ENCODE data around the gene INF2. TPM values are rescaled to one million over a fixed set of nuclear protein-coding genes. Genes with fewer than 3 reads are reported as not detected.
A peak's percentile ranks its signal among the peaks of the same experiment; 100 is the strongest.

The INF2 gene
- total and polyA plus RNA-seq, 4 donors: 13.1 to 51.6 (median 25.5) TPM

DNA sequence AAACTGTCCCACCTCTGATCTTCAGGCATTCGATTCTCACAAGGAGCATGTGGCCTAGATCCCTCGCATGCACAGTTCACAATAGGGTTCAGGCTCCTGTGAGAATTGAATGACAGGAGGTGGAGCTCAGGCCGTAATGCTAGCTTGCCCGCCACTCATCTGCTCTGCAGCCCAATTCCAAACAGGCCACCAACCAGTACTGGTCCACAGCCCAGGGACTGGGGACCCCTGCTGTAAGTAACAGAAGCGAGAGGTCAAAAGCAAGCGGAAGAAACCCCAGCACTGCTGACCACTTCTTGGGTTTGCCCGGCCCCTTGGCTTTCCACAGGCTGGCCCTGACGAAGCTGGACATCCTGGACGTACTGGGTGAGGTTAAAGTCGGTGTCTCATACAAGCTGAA is 55.1 kb downstream of the INF2 start:
- DNase-seq (ENCODE audit: low spot score): no peak
- TF ChIP-seq NR2F2 (IDR thresholded peaks at IDR 0.05) (no peak), GABPA (IDR thresholded peaks at IDR 0.05 in 1 of 2, conservative IDR thresholded peaks at IDR 0.05 in 1 of 2) (no peak), HNF4G (IDR thresholded peaks at IDR 0.05) (no peak), FOXA1 (IDR thresholded peaks at IDR 0.05) (no peak), FOXA2 (IDR thresholded peaks at IDR 0.05) (no peak), HNF4A (conservative IDR thresholded peaks at IDR 0.05) (no peak), RAD21 (IDR thresholded peaks at IDR 0.05) (no peak), EGR1 (IDR thresholded peaks at IDR 0.05; ENCODE audit: low read depth in 2 of 2) (no peak), ZBTB33 (IDR thresholded peaks at IDR 0.05) (no peak), RXRA (IDR thresholded peaks at IDR 0.05) (no peak), JUND (IDR thresholded peaks at IDR 0.05) (no peak), YY1 (IDR thresholded peaks at IDR 0.05) (no peak), SP1 (IDR thresholded peaks at IDR 0.05) (no peak)
- TF ChIP-seq, protein P1, sequence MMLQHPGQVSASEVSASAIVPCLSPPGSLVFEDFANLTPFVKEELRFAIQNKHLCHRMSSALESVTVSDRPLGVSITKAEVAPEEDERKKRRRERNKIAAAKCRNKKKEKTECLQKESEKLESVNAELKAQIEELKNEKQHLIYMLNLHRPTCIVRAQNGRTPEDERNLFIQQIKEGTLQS (IDR thresholded peaks at IDR 0.05): no peak
- TF ChIP-seq, protein P2, sequence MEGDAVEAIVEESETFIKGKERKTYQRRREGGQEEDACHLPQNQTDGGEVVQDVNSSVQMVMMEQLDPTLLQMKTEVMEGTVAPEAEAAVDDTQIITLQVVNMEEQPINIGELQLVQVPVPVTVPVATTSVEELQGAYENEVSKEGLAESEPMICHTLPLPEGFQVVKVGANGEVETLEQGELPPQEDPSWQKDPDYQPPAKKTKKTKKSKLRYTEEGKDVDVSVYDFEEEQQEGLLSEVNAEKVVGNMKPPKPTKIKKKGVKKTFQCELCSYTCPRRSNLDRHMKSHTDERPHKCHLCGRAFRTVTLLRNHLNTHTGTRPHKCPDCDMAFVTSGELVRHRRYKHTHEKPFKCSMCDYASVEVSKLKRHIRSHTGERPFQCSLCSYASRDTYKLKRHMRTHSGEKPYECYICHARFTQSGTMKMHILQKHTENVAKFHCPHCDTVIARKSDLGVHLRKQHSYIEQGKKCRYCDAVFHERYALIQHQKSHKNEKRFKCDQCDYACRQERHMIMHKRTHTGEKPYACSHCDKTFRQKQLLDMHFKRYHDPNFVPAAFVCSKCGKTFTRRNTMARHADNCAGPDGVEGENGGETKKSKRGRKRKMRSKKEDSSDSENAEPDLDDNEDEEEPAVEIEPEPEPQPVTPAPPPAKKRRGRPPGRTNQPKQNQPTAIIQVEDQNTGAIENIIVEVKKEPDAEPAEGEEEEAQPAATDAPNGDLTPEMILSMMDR (IDR thresholded peaks at IDR 0.05; ENCODE audit: low read depth, low read length, missing input control): no peak
- H3K9ac ChIP-seq (ENCODE audit: low read depth in 1 of 2, low read length in 2 of 2): no peak overlapping the region
- H3K9me3 ChIP-seq (ENCODE audit: control insufficient read depth in 4 of 4, low read length in 3 of 4): no peaks in the 10 kb centered on the region
- no peak overlapping the region for H3K27ac ChIP-seq (ENCODE audit: low read depth in 1 of 2, low read length in 2 of 2)
- peaks cover 0 to 38% (median 19%) of the 10 kb centered on the region in 4 donors for H3K36me3 ChIP-seq (ENCODE audit: control insufficient read depth in 4 of 4, insufficient read depth in 3 of 4, low read depth in 1 of 4, low read length in 3 of 4)
- H3K4me1 ChIP-seq (ENCODE audit: control insufficient read depth in 4 of 4, insufficient read depth in 4 of 4, low read length in 3 of 4): peaks cover 7 to 34% (median 26%) of the 10 kb centered on the region in 4 donors
- no peaks in the 10 kb centered on the region for H3K27me3 ChIP-seq (ENCODE audit: control insufficient read depth in 4 of 4, insufficient read depth in 4 of 4, low read length in 3 of 4)
- WGBS: 95% methylated on average over 10 of the region's 10 CpGs
- no peak overlapping the region for H3K4me3 ChIP-seq (ENCODE audit: low read depth in 1 of 3, low read length in 3 of 3)

DNA sequence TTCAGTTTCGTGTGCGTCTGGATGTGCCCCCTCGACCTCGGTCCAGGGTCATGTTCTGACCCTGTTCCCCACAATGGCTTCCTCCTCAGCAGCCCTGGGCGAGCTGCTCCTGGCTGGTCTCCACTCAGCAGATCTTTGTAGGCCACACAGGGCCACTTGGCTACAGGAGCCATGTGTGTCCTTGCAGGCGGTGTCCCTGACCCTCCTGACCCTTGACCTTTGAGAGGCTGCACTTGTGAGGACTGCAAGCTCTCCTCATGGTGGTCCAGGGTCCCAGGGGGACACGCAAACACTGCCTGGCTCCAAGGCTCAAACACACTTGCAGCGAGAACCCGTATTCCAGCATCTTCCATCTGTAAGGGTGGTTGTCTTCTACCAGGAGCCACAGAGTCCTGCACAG is 56.0 kb downstream of the INF2 start:
- TF ChIP-seq, protein P2 (IDR thresholded peaks at IDR 0.05; ENCODE audit: low read depth, low read length, missing input control): no peak
- TF ChIP-seq YY1 (IDR thresholded peaks at IDR 0.05): no peak
- TF ChIP-seq, protein P3, sequence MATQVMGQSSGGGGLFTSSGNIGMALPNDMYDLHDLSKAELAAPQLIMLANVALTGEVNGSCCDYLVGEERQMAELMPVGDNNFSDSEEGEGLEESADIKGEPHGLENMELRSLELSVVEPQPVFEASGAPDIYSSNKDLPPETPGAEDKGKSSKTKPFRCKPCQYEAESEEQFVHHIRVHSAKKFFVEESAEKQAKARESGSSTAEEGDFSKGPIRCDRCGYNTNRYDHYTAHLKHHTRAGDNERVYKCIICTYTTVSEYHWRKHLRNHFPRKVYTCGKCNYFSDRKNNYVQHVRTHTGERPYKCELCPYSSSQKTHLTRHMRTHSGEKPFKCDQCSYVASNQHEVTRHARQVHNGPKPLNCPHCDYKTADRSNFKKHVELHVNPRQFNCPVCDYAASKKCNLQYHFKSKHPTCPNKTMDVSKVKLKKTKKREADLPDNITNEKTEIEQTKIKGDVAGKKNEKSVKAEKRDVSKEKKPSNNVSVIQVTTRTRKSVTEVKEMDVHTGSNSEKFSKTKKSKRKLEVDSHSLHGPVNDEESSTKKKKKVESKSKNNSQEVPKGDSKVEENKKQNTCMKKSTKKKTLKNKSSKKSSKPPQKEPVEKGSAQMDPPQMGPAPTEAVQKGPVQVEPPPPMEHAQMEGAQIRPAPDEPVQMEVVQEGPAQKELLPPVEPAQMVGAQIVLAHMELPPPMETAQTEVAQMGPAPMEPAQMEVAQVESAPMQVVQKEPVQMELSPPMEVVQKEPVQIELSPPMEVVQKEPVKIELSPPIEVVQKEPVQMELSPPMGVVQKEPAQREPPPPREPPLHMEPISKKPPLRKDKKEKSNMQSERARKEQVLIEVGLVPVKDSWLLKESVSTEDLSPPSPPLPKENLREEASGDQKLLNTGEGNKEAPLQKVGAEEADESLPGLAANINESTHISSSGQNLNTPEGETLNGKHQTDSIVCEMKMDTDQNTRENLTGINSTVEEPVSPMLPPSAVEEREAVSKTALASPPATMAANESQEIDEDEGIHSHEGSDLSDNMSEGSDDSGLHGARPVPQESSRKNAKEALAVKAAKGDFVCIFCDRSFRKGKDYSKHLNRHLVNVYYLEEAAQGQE (IDR thresholded peaks at IDR 0.05): no peak
- TF ChIP-seq MAX (IDR thresholded peaks at IDR 0.05): no peak
- TF ChIP-seq, protein P1 (IDR thresholded peaks at IDR 0.05): no peak
- no peak for TF ChIP-seq JUND (IDR thresholded peaks at IDR 0.05)
- no peak for TF ChIP-seq HNF4A (conservative IDR thresholded peaks at IDR 0.05)
- TF ChIP-seq FOXA2 (IDR thresholded peaks at IDR 0.05): no peak
- no peak for TF ChIP-seq HNF4G (IDR thresholded peaks at IDR 0.05)
- H3K9me3 ChIP-seq (ENCODE audit: control insufficient read depth in 4 of 4, low read length in 3 of 4): no peaks in the 10 kb centered on the region
- no peak for DNase-seq (ENCODE audit: low spot score)
- H3K27me3 ChIP-seq (ENCODE audit: control insufficient read depth in 4 of 4, insufficient read depth in 4 of 4, low read length in 3 of 4): no peaks in the 10 kb centered on the region
- H3K4me3 ChIP-seq (ENCODE audit: low read depth in 1 of 3, low read length in 3 of 3): no peak overlapping the region
- H3K9ac ChIP-seq (ENCODE audit: low read depth in 1 of 2, low read length in 2 of 2): no peak overlapping the region
- peaks cover 0 to 31% (median 11%) of the 10 kb centered on the region in 4 donors for H3K36me3 ChIP-seq (ENCODE audit: control insufficient read depth in 4 of 4, insufficient read depth in 3 of 4, low read depth in 1 of 4, low read length in 3 of 4)
- peak overlapping the region; percentile 80 to 89 for H3K27ac ChIP-seq (ENCODE audit: low read depth in 1 of 2, low read length in 2 of 2)
- peaks cover 10 to 40% (median 30%) of the 10 kb centered on the region in 4 donors for H3K4me1 ChIP-seq (ENCODE audit: control insufficient read depth in 4 of 4, insufficient read depth in 4 of 4, low read length in 3 of 4)
- 89% methylated on average over 9 of the region's 9 CpGs for WGBS
